SK-N-SH (cell line): ENCODE results near the gene KCTD19. TPM values are rescaled to one million over a fixed set of nuclear protein-coding genes. Genes with fewer than 3 reads are reported as not detected.

Source experiments
- EP300 ChIP-seq, 2 experiments: IDR thresholded peaks; 2 replicates each; pipeline versions ENCODE4 v1.4.0 to v1.6.1; 2012; ENCODE audit warnings: borderline replicate concordance in 1 of 2, low read depth in 1 of 2, low read length in 1 of 2
- EZH2phosphoT487 ChIP-seq: fragments of 200-600 bp; sonication (generic); IDR thresholded peaks from 2 replicates; pipeline ENCODE4 v1.6.1; 2017; ENCODE audit warnings: low read depth, mixed run types, mild to moderate bottlenecking, antibody characterized with exemption, moderate library complexity, borderline replicate concordance
- FOSL2 ChIP-seq: IDR thresholded peaks from 2 replicates; pipeline ENCODE4 v1.4.0; 2012; ENCODE audit warnings: low read depth, mild to moderate bottlenecking, moderate library complexity, borderline replicate concordance
- FOXJ3 ChIP-seq: sonication (generic); formaldehyde crosslinking; IDR thresholded peaks from 2 replicates; pipeline ENCODE4 v1.5.1; 2020; ENCODE audit warnings: mild to moderate bottlenecking, missing genetic modification reagents
- FOXM1 ChIP-seq: IDR thresholded peaks from 2 replicates; pipeline ENCODE4 v1.4.0; 2012; ENCODE audit warnings: low read depth, mild to moderate bottlenecking
- IRF3 ChIP-seq: fragments of 150-350 bp; IDR thresholded peaks from 2 replicates; pipeline ENCODE4 v1.6.1; 2016; ENCODE audit warnings: mild to moderate bottlenecking, low read depth, low read length
- JUND ChIP-seq: IDR thresholded peaks from 2 replicates; pipeline ENCODE4 v1.4.0; 2012
- MEF2A ChIP-seq: IDR thresholded peaks from 2 replicates; pipeline ENCODE4 v1.4.0; 2012; ENCODE audit warnings: low read depth, borderline replicate concordance
- NFIC ChIP-seq: IDR thresholded peaks from 2 replicates; pipeline ENCODE4 v1.4.0; 2012; ENCODE audit warnings: borderline replicate concordance
- RAD21 ChIP-seq: IDR thresholded peaks from 2 replicates; pipeline ENCODE4 v1.6.1; 2012; ENCODE audit warnings: mild to moderate bottlenecking, low read length
- RCOR1 ChIP-seq: fragments of 150-350 bp; IDR thresholded peaks from 2 replicates; pipeline ENCODE4 v1.6.1; 2017; ENCODE audit warnings: antibody characterized with exemption, low read length
- RFX5 ChIP-seq: IDR thresholded peaks from 2 replicates; pipeline ENCODE4 v1.6.1; 2012; ENCODE audit warnings: mild to moderate bottlenecking, improper control_type of control experiment, low read length
- RXRA ChIP-seq: IDR thresholded peaks from 2 replicates; pipeline ENCODE4 v1.4.0; 2012; ENCODE audit warnings: low read depth, mild to moderate bottlenecking, borderline replicate concordance
- SMC3 ChIP-seq: IDR thresholded peaks from 2 replicates; pipeline ENCODE4 v1.6.1; 2012; ENCODE audit warnings: low read depth, low read length, improper control_type of control experiment
- TCF12 ChIP-seq: IDR thresholded peaks from 2 replicates; pipeline ENCODE4 v1.4.0; 2012
- TEAD4 ChIP-seq: IDR thresholded peaks from 2 replicates; pipeline ENCODE4 v1.4.0; 2012; ENCODE audit warnings: mild to moderate bottlenecking, borderline replicate concordance; ENCODE audit not compliant: insufficient read depth
- USF1 ChIP-seq: IDR thresholded peaks from 2 replicates; pipeline ENCODE4 v1.4.0; 2012; ENCODE audit warnings: low read depth, borderline replicate concordance
- YY1 ChIP-seq: IDR thresholded peaks from 2 replicates; pipeline ENCODE4 v1.4.0; 2012; ENCODE audit warnings: low read depth, mild to moderate bottlenecking
- polyA plus RNA-seq, 3 experiments: library from polyadenylated mRNA; depleted of rRNA; stranded (reverse); fragments of >200 nt; gene quantifications; 2 replicates each; pipeline ENCODE4 v1.2.3, GENCODE V29; 2012
- TF ChIP-seq, protein P1 (sequence below): IDR thresholded peaks from 2 replicates; pipeline ENCODE4 v1.4.0; 2012; ENCODE audit warnings: low read depth
- TF ChIP-seq, protein P2 (sequence below): fragments of 200-600 bp; sonication (generic); IDR thresholded peaks from 2 replicates; pipeline ENCODE4 v1.6.1; 2017; ENCODE audit warnings: antibody characterized with exemption, mild to moderate bottlenecking, moderate library complexity
- TF ChIP-seq, protein P3 (sequence below): IDR thresholded peaks from 2 replicates; pipeline ENCODE4 v1.4.0; 2012; ENCODE audit warnings: low read depth, borderline replicate concordance
- TF ChIP-seq, protein P4 (sequence below): IDR thresholded peaks from 2 replicates; pipeline ENCODE4; 2012

KCTD19 gene
- polyA plus RNA-seq, 1 of the 3 experiments (the other 2 are of a cell fraction), result 1.8 TPM

GRCh38 chr16:67268136-67268579 is 58.4 kb downstream of the KCTD19 start (continued):
- TF ChIP-seq RXRA, result peak; percentile 65; the same call in 1 of the 2 replicates
- no peak for TF ChIP-seq SMC3
- TF ChIP-seq JUND, result peak; percentile 70
- TF ChIP-seq EZH2phosphoT487, result no peak
- no peak for TF ChIP-seq IRF3
- TF ChIP-seq, protein P1, sequence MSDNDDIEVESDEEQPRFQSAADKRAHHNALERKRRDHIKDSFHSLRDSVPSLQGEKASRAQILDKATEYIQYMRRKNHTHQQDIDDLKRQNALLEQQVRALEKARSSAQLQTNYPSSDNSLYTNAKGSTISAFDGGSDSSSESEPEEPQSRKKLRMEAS, result peak; percentile 73; the same call in 1 of the 2 replicates
- peak; percentile 62 for TF ChIP-seq TCF12
- no peak for TF ChIP-seq RFX5
- TF ChIP-seq NFIC, result peak; percentile 75
- no peak for TF ChIP-seq RAD21
- TF ChIP-seq, protein P2, sequence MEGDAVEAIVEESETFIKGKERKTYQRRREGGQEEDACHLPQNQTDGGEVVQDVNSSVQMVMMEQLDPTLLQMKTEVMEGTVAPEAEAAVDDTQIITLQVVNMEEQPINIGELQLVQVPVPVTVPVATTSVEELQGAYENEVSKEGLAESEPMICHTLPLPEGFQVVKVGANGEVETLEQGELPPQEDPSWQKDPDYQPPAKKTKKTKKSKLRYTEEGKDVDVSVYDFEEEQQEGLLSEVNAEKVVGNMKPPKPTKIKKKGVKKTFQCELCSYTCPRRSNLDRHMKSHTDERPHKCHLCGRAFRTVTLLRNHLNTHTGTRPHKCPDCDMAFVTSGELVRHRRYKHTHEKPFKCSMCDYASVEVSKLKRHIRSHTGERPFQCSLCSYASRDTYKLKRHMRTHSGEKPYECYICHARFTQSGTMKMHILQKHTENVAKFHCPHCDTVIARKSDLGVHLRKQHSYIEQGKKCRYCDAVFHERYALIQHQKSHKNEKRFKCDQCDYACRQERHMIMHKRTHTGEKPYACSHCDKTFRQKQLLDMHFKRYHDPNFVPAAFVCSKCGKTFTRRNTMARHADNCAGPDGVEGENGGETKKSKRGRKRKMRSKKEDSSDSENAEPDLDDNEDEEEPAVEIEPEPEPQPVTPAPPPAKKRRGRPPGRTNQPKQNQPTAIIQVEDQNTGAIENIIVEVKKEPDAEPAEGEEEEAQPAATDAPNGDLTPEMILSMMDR, result no peak
- TF ChIP-seq FOXJ3, result no peak
- no peak for TF ChIP-seq USF1
- TF ChIP-seq, protein P3, sequence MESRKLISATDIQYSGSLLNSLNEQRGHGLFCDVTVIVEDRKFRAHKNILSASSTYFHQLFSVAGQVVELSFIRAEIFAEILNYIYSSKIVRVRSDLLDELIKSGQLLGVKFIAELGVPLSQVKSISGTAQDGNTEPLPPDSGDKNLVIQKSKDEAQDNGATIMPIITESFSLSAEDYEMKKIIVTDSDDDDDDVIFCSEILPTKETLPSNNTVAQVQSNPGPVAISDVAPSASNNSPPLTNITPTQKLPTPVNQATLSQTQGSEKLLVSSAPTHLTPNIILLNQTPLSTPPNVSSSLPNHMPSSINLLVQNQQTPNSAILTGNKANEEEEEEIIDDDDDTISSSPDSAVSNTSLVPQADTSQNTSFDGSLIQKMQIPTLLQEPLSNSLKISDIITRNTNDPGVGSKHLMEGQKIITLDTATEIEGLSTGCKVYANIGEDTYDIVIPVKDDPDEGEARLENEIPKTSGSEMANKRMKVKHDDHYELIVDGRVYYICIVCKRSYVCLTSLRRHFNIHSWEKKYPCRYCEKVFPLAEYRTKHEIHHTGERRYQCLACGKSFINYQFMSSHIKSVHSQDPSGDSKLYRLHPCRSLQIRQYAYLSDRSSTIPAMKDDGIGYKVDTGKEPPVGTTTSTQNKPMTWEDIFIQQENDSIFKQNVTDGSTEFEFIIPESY, result 0 out of 2 replicates have a peak, but pooled peaks have one; percentile 26
- TF ChIP-seq FOSL2, result peak; percentile 79
- TF ChIP-seq MEF2A, result no peak
- no peak for TF ChIP-seq YY1
- TF ChIP-seq, protein P4, sequence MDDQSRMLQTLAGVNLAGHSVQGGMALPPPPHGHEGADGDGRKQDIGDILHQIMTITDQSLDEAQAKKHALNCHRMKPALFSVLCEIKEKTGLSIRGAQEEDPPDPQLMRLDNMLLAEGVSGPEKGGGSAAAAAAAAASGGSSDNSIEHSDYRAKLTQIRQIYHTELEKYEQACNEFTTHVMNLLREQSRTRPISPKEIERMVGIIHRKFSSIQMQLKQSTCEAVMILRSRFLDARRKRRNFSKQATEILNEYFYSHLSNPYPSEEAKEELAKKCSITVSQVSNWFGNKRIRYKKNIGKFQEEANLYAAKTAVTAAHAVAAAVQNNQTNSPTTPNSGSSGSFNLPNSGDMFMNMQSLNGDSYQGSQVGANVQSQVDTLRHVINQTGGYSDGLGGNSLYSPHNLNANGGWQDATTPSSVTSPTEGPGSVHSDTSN, result peak; percentile 56
- TF ChIP-seq FOXM1, result no peak
- TF ChIP-seq EP300 (IDR thresholded peaks at IDR 0.05; ENCODE audit: borderline replicate concordance in 1 of 2, low read depth in 1 of 2, low read length in 1 of 2), result peak in 1 of 2 experiments; percentile 56; a peak in 1 of 4 replicates
- TF ChIP-seq TEAD4, result 0 out of 2 replicates have a peak, but pooled peaks have one; percentile 19
- TF ChIP-seq RCOR1, result no peak
